Raji (cell line): ENCODE results near the gene GPX2.

ENCODE experiments used
- POLR2A ChIP-seq: IDR thresholded peaks from 2 replicates; pipeline ENCODE4 v1.6.1; 2011; ENCODE audit warnings: low read depth, low read length, control low read depth; ENCODE audit not compliant: insufficient read depth

The GPX2 gene

DNA sequence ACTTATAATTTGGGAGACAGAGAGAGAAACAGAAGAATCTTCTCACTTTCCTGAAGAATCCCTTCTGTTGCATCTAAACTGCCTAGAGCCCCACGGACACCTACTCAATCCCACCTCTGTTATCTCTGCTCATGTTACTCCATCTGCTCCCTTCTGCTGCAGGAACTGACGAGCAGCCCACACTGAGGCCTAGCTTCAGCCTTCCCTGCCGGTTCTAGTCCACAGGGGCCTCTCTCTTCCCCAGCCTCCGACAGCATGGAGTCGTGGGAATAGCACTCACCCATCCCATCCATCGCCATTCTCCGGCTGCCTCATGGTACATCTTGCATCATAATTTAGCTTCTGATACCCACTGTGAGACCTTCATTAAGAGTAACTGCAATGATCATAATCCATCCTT, 25.6 kb upstream of the GPX2 start:
- TF ChIP-seq POLR2A: no peak

DNA sequence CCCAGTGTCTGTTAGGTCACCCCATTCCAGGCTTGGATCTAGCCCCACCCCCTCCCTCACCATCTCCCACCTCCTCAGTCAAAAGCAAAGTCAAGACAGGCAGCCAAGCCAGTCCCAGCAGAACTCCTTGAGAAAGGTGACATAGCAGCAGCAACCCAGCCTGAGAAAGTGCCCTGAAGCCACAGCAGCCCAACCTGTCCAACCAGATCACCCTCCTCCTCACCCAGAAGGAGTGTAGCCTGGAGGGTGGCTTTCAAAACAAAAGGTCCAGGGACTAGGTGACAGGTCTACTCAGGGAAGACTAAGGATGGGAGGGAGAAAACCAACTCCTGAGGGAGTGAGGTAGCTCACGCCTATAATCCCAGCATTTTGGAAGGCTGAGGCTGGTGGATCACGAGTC, 24.4 kb upstream of the GPX2 start:
- TF ChIP-seq POLR2A: no peak

DNA sequence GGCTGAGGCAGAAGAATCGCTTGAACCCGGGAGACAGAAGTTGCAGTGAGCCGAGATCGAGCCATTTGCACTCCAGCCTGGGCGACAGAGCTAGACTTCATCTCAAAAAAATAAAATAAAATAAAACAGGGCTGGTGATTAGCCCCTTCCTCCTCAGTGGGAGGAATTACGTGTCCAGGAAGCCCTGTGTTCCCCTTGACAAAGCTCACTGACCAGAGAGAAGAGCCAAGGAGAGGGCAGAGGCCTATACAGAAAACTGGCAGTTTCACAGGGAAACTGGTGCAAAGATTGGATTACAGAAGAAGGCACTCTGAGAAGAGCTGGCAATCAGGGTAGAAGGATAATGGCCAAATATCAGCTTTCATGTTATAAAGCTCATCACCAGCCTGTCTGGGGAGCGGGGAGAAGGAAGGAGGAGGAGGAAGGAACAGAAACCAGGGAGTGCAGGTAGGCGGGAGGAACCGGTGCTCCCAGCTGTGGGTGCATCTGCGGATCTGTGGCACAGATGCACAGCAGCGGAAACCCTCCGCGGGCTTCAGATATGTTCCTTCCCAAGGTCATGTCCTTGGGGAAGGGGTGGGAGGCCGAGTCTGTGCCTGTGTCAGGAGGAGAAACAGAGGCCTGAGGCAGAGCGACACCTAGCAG, 22.9 kb upstream of the GPX2 start:
- TF ChIP-seq POLR2A: no peak

DNA sequence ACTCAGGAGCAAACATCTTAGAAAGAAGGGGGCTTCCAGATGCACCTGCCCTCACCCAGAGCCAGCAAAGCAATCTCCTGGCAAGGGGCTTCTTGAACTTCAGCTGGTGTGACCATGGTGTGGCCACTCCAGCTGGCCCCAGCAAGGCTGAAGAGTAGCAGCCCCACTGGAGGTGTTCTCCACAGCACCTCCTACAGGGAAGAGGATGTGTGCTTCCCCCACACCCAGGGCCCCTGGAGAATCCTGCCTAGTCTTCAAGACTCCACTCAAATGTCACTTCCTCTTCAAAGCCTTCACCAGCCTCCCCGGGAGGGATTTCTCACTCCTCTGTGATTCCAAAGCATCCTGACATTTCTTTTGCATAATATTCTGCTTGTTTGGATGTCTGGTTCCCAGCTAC, 21.1 kb upstream of the GPX2 start:
- no peak for TF ChIP-seq POLR2A

DNA sequence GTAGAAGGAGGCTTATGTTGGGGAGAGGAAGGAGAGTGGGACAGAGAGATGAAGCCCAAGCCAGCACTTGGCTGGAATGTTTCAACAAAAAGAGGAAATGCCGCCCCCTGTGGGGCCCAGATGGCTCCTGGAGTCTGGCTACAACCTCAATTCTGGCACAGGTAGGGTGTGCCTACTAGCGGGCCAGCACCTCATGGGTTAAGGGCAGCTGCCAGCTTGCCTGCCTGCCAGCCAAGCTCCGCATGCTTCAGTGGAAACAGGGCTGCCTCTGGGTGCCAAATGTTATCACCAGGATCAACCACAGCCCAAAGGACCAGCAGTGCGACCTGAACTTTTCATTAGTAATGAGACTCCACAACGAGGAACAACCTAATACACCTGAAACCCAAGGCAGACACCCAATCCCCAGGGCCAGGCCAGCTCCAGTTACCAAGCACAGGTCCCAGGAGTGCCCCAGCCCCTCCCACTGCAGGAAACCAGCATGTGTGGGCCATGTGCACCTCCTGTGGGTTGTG, 18.3 kb upstream of the GPX2 start:
- no peak for TF ChIP-seq POLR2A

DNA sequence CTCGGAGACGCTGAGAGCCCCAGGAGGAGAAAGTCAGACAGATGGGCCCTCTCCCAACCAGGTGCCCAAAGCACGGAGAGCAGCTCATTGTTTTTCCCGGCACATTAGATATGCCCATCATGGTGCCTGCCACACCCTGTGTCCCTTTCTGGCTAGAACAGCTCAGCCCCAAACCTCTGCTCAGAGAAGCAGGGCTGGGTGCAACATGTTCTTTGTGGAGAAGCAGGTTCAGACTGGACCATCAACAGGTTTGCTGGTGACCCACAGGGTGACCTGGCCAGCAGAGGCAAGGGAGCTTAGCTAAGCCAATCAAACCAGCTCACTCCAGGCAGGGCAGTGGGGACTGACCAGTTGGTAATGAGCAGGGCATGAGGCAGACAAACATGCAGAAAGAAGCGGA, 16.2 kb upstream of the GPX2 start:
- TF ChIP-seq POLR2A: no peak

DNA sequence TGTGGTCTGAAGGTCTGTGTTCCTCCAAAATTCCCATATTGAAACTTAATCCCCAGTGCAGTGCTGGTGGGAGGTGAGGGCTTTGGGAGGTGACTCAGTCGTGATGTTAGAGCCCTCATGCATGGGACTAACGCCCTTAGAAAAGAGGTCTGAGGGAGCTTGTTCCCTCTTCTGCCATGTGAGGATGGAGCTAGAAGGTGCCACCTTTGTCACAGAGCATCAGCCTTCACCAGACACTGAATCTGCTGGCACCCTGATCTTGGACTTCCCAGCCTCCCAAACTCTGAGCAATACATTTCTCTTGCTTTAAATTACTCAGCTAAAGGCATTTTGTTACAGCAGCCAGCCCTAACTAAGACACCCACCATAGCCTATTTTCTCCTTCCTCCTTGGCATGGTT, 15.7 kb upstream of the GPX2 start:
- no peak for TF ChIP-seq POLR2A

DNA sequence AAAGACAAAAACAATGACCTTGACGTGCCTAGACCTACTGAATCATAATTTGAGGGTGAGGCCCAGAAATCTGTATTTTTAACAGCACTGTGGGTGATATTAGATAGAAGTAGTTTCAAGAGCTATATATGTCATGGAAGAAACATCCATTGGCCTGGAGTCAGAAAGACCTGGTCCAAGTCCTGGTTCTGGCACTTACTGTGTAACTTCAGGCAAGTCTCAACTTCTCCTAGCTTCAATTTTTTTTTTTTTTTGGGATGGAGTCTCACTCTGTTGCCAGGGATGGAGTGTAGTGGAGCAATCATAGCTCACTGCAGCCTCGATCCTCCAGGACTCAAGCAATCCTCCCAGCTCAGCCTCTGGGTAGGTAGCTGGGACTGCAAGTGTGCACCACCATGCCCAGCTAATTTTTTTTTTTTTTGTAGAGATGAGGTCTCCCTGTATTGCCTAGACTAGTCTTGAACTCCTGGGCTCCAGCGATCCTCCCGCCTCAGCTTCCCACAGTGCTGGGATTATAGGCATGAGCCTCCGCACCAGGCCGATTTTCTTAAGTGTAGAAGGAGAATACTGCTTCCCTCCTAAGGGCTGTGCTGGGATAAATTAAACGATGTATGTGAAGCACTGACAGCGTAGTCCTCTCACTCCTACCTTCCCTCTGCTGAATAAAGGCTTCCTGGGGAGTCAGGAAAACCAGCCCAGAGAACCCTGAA, 14.3 kb upstream of the GPX2 start:
- TF ChIP-seq POLR2A: no peak

DNA sequence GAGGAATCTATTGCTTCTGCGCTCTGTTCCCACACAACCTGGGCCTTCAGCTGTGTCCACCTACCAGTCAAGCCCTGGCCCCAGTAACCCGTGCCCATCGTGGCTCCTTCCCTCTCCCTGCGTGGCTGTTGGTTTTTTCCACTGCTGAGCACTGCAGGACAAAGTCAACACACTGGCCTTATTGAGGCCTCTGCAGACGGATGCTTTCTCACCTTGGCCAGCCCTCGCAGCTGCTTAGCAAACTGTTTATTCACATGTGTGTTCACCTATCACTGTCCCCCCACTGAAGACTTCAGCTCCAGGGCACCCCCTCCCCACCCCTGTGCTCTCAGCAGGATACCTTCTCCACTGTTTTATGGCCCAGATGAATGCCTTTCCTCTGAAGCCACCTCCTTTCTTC, 12.8 kb upstream of the GPX2 start:
- TF ChIP-seq POLR2A: no peak

DNA sequence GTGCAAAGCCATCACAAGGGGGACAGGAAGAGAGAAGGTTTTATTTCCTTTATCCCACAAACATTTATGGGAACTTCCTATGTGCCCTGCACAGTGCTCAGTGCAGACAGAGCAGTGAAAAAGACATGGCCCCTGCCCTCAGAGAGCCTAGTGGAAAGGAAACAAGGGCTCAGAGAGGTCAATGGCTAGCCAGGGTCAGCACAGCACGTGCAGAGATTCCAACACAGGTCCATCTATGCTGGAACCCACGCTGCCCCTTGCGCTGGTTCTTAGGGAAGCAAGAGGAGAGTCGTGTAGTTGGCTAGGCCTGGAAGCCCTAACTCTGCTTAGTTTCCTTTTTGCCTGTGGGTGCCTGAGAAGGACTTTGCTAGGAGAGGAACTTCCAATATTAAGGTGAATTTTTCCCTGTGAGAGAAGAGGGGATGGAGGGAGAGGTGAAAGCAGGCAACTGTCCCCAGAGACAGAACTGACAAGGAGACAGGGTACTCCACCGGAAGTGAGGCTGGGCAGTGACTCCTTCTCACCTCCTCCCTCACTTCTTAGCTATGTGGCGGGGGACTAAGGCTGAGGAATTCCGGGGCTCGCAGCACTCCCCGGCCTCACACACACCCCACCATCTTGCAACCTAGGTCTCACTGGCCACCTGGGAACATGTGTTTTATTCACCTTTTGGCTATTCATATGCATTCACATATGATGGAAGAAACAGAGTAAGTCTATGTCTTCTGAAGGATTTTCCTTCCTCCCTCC, 12.1 kb upstream of the GPX2 start:
- TF ChIP-seq POLR2A: no peak

DNA sequence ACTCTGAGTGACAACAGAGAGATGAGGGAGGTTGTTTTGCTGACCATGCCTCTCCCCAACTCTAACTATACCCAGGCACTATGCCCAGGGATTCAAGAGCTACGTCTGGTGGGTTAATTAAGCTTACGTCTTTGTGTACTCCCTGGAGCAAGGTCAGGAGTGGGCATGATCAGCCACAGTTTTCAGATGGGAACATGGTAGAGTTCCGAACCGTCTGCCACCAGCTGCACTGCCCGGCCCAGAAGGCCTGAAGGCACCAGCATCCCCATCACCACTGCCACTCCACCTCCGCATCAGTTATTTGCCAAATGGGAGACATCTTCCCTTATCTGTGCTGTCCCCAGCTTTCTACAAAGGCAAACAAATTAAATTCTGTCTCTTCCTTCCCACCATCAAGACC, 11.1 kb upstream of the GPX2 start:
- no peak for TF ChIP-seq POLR2A

DNA sequence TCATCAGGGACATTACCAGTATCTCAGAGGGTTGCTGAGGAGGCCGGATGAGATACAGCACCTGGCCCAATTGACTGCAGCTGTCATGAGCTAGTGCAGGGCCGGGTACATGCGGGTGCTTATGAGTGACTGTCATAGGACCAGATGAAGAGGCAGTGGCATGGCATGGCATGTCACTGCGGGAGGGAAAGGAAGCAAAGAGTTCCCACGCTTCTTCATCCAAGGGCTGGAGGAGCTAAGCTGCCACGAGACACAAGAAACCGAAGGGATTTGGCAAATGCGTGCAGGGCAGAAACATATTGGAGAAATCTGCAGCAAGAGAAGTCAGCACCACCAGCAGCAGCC, 10.7 kb upstream of the GPX2 start:
- TF ChIP-seq POLR2A: no peak

DNA sequence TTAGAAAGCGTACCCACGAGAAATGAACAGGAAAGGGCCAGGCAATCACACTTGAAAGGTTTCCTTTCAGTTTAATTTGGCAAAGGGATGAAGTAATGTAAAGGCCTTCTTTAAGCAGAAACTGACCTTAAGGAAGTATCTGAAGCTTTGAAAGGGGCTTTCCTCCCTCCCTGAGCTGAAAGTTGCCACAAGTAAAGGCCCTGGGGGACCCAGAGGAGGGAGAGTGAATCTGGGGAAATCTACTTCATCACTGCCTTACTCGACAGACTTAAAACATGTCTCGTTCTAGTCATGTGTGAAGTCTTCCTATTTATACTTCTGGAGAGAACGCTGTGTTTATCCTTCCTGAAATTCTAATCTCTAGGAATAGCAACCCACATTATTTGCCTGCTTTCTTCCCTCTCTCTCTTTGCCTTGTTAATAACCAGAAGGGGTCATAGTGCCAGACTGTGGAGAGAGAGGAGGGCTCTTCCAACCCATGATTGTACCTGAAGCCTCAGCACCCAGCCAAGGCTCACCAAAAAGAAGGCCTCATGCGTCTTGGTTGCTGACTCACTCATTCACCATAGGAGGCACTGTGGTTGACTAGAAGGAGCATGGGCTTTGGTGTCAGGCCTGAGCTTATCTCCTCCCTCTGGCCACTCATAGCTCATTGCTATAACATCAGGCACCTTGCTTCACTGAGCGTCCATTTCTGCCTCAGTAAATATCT, 10.2 kb upstream of the GPX2 start:
- no peak for TF ChIP-seq POLR2A

DNA sequence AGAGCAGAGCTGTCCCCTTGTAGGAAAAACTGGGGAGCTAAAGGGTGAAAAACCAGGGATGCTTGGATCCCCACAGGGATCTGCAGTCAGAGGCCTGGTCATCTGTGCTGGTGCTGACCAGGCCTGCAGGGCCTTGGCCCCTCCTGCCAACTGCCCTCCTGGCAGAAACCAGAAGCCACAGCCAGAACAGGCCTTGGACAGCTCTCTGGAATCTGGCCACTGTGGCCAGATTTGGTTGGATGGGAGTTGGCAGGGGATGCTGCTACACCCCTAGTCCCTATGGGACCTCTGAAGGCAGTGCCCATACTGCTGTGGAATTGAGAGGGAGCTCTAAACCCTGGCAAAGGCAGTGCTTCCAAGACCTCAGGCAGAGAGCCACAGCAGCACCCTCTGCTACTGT, 9.2 kb upstream of the GPX2 start:
- no peak for TF ChIP-seq POLR2A

DNA sequence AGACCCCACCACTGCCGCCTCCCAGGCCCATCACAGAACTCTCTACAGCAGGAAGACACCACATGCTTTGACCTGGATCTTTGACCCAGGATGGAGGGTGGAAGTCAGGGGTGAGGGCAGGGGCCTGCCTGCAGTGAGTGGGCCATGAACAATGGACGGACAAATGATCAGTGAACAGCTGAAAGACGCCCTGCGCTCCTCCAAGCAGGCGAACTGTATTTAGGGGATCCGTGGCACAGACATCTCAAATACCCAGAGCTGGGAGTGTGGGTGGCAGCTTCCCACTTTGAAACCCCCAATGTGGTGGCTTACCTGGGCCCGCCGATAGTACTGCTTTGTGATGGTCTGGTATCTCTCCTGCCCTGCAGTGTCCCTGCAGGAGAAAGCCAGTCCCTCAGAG, 8.7 kb upstream of the GPX2 start:
- TF ChIP-seq POLR2A: no peak
